ENCODE measurements around the gene SYCE1. TPM values are rescaled to one million over a fixed set of nuclear protein-coding genes. Genes with fewer than 3 reads are reported as not detected.

SYCE1 gene
- total RNA-seq, 1 experiment from 2014 or later, result not detected

DNA sequence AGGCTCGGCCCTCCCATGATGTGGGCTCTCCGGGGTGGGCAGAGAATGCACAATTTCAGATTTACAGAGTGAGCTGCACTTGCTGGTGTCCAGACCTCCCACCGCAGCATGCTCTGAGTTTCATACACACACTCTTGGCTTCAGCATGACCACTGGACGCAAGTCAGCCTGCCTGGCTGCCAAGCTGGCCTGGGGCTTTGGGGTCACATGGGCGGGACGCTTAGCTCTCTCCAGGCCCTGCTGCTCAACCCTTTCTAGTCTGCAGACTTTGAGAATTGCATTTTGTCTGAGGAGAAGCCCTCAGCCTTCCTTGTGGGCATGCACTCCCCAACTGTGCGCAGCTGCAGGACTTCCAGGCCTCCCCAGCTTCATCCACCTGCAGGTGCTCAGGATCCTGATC, 32.5 kb downstream of the SYCE1 start:
- ATAC-seq (no peak), DNase-seq (ENCODE audit: low read depth, low spot score) (no peak)
- H3K9me3 ChIP-seq (ENCODE audit: control insufficient read depth, insufficient read depth, low read depth, low read length), result no peaks in the 10 kb centered on the region
- no peaks in the 10 kb centered on the region for H3K27me3 ChIP-seq (ENCODE audit: control insufficient read depth, insufficient read depth, low read length)
- ChIA-PET CTCF (no interaction called here), POLR2A (no interaction called here)
- H3K27ac ChIP-seq (ENCODE audit: low read length), result no peak overlapping the region
- in situ Hi-C loops (cut with HindIII; ENCODE audit: low pct_unique_long_range_greater_than_20kb, low sequenced_read_pairs), result no loop called here
- no peak overlapping the region for H3K4me3 ChIP-seq (ENCODE audit: low read depth in 2 of 2, low read length in 2 of 2)
- no peaks in the 10 kb centered on the region for H3K36me3 ChIP-seq (ENCODE audit: control insufficient read depth, insufficient read depth, low read length)
- BruUV-seq (replicated peaks), result no TSS peak
- TF ChIP-seq, protein P1, sequence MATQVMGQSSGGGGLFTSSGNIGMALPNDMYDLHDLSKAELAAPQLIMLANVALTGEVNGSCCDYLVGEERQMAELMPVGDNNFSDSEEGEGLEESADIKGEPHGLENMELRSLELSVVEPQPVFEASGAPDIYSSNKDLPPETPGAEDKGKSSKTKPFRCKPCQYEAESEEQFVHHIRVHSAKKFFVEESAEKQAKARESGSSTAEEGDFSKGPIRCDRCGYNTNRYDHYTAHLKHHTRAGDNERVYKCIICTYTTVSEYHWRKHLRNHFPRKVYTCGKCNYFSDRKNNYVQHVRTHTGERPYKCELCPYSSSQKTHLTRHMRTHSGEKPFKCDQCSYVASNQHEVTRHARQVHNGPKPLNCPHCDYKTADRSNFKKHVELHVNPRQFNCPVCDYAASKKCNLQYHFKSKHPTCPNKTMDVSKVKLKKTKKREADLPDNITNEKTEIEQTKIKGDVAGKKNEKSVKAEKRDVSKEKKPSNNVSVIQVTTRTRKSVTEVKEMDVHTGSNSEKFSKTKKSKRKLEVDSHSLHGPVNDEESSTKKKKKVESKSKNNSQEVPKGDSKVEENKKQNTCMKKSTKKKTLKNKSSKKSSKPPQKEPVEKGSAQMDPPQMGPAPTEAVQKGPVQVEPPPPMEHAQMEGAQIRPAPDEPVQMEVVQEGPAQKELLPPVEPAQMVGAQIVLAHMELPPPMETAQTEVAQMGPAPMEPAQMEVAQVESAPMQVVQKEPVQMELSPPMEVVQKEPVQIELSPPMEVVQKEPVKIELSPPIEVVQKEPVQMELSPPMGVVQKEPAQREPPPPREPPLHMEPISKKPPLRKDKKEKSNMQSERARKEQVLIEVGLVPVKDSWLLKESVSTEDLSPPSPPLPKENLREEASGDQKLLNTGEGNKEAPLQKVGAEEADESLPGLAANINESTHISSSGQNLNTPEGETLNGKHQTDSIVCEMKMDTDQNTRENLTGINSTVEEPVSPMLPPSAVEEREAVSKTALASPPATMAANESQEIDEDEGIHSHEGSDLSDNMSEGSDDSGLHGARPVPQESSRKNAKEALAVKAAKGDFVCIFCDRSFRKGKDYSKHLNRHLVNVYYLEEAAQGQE (IDR thresholded peaks at IDR 0.05; ENCODE audit: insufficient read depth in 1 of 2, low read depth in 2 of 2, low read length in 1 of 2), result no peak
- no peak for TF ChIP-seq SIN3A (IDR thresholded peaks at IDR 0.05; ENCODE audit: borderline replicate concordance, insufficient read depth, low read depth, low read length)
- no peak for TF ChIP-seq POLR2AphosphoS5 (IDR thresholded peaks at IDR 0.05; ENCODE audit: low read depth, low read length)
- TF ChIP-seq, protein P2, sequence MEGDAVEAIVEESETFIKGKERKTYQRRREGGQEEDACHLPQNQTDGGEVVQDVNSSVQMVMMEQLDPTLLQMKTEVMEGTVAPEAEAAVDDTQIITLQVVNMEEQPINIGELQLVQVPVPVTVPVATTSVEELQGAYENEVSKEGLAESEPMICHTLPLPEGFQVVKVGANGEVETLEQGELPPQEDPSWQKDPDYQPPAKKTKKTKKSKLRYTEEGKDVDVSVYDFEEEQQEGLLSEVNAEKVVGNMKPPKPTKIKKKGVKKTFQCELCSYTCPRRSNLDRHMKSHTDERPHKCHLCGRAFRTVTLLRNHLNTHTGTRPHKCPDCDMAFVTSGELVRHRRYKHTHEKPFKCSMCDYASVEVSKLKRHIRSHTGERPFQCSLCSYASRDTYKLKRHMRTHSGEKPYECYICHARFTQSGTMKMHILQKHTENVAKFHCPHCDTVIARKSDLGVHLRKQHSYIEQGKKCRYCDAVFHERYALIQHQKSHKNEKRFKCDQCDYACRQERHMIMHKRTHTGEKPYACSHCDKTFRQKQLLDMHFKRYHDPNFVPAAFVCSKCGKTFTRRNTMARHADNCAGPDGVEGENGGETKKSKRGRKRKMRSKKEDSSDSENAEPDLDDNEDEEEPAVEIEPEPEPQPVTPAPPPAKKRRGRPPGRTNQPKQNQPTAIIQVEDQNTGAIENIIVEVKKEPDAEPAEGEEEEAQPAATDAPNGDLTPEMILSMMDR (IDR thresholded peaks at IDR 0.05), result no peak
- no peak for TF ChIP-seq TCF7L2 (IDR thresholded peaks at IDR 0.05; ENCODE audit: low read depth, low read length)
- intact Hi-C loops (cut with micrococcal nuclease; ENCODE audit: unreplicated experiment), result no loop called here
- H3K4me1 ChIP-seq (ENCODE audit: control insufficient read depth, insufficient read depth, low read length), result no peaks in the 10 kb centered on the region

DNA sequence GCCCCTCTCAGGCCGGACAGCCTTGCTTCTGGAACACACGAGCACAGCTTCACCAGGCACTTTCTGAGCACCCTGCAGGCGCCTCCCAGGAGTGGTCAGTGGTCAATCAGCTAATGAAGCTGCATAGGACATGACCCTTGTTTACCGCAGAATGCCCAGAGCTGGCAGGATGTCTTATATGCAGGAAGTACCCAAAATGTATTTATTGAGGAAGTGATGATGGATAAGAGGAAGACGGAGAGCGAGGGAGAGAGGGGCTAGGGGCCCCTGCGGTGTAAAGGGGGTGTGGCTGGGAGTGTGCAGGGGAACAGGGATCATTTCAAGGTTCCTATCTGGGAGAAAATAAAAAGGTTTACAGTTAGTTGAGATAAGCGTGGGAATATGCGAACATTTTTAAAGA, 34.9 kb downstream of the SYCE1 start:
- Histone ChIP-seq H3K4me1 (ENCODE audit: control insufficient read depth, insufficient read depth, low read length) (no peaks in the 10 kb centered on the region), H3K27ac (ENCODE audit: low read length) (no peak overlapping the region), H3K36me3 (ENCODE audit: control insufficient read depth, insufficient read depth, low read length) (no peaks in the 10 kb centered on the region), H3K4me3 (ENCODE audit: low read depth in 2 of 2, low read length in 2 of 2) (no peak overlapping the region), H3K9me3 (ENCODE audit: control insufficient read depth, insufficient read depth, low read depth, low read length) (no peaks in the 10 kb centered on the region), H3K27me3 (ENCODE audit: control insufficient read depth, insufficient read depth, low read length) (peaks cover 2% of the 10 kb centered on the region; the same call in 1 of the 2 replicates)
- intact Hi-C loops (cut with micrococcal nuclease; ENCODE audit: unreplicated experiment) (no loop called here), in situ Hi-C loops (cut with HindIII; ENCODE audit: low pct_unique_long_range_greater_than_20kb, low sequenced_read_pairs) (no loop called here)
- ChIA-PET CTCF (no interaction called here), POLR2A (no interaction called here)
- TF ChIP-seq SIN3A (IDR thresholded peaks at IDR 0.05; ENCODE audit: borderline replicate concordance, insufficient read depth, low read depth, low read length), result no peak
- no peak for TF ChIP-seq POLR2AphosphoS5 (IDR thresholded peaks at IDR 0.05; ENCODE audit: low read depth, low read length)
- TF ChIP-seq, protein P1 (IDR thresholded peaks at IDR 0.05; ENCODE audit: insufficient read depth in 1 of 2, low read depth in 2 of 2, low read length in 1 of 2), result no peak
- TF ChIP-seq, protein P2 (IDR thresholded peaks at IDR 0.05), result no peak
- TF ChIP-seq TCF7L2 (IDR thresholded peaks at IDR 0.05; ENCODE audit: low read depth, low read length), result no peak
- BruUV-seq (replicated peaks), result no TSS peak
- ATAC-seq (no peak), DNase-seq (ENCODE audit: low read depth, low spot score) (no peak)

All from Panc1 (cell line).